ENCODE measurements around the gene KCND3.

The KCND3 gene

GRCh38 chr1:111963985-111964738 lies 25.3 kb downstream of the KCND3 start (continued):
- TF ChIP-seq ZBTB8A (tag by site-specific recombination; IDR thresholded peaks at IDR 0.05), result no peak
- TF ChIP-seq ZNF114 (tag by site-specific recombination; IDR thresholded peaks at IDR 0.05), result no peak
- no peak for TF ChIP-seq ZFP3 (tag by site-specific recombination; IDR thresholded peaks at IDR 0.05; ENCODE audit: low read depth)
- TF ChIP-seq SCRT1 (tag by site-specific recombination; IDR thresholded peaks at IDR 0.05; ENCODE audit: borderline replicate concordance), result no peak

- CTCF ChIA-PET, result no interaction called here
These were observed 27.5 kb downstream of the KCND3 start for GRCh38 chr1:111961773-111962565.

More at GRCh38 chr1:111961773-111962565, 27.5 kb downstream of the KCND3 start:
- Histone ChIP-seq H3K36me3 (ENCODE audit: control insufficient read depth in 2 of 2, insufficient read depth in 1 of 2, low read length in 2 of 2) (no peaks in the 10 kb centered on the region), H3K9me3 (ENCODE audit: control insufficient read depth, insufficient read depth, low read depth, low read length) (no peaks in the 10 kb centered on the region), H3K4me3 (ENCODE audit: low read depth, low read length) (no peak overlapping the region), H3K4me1 (ENCODE audit: control insufficient read depth, insufficient read depth, low read length) (no peaks in the 10 kb centered on the region), H3K27ac (ENCODE audit: extremely low read depth, low read depth, low read length) (no peak overlapping the region)
- TF ChIP-seq, protein P1, sequence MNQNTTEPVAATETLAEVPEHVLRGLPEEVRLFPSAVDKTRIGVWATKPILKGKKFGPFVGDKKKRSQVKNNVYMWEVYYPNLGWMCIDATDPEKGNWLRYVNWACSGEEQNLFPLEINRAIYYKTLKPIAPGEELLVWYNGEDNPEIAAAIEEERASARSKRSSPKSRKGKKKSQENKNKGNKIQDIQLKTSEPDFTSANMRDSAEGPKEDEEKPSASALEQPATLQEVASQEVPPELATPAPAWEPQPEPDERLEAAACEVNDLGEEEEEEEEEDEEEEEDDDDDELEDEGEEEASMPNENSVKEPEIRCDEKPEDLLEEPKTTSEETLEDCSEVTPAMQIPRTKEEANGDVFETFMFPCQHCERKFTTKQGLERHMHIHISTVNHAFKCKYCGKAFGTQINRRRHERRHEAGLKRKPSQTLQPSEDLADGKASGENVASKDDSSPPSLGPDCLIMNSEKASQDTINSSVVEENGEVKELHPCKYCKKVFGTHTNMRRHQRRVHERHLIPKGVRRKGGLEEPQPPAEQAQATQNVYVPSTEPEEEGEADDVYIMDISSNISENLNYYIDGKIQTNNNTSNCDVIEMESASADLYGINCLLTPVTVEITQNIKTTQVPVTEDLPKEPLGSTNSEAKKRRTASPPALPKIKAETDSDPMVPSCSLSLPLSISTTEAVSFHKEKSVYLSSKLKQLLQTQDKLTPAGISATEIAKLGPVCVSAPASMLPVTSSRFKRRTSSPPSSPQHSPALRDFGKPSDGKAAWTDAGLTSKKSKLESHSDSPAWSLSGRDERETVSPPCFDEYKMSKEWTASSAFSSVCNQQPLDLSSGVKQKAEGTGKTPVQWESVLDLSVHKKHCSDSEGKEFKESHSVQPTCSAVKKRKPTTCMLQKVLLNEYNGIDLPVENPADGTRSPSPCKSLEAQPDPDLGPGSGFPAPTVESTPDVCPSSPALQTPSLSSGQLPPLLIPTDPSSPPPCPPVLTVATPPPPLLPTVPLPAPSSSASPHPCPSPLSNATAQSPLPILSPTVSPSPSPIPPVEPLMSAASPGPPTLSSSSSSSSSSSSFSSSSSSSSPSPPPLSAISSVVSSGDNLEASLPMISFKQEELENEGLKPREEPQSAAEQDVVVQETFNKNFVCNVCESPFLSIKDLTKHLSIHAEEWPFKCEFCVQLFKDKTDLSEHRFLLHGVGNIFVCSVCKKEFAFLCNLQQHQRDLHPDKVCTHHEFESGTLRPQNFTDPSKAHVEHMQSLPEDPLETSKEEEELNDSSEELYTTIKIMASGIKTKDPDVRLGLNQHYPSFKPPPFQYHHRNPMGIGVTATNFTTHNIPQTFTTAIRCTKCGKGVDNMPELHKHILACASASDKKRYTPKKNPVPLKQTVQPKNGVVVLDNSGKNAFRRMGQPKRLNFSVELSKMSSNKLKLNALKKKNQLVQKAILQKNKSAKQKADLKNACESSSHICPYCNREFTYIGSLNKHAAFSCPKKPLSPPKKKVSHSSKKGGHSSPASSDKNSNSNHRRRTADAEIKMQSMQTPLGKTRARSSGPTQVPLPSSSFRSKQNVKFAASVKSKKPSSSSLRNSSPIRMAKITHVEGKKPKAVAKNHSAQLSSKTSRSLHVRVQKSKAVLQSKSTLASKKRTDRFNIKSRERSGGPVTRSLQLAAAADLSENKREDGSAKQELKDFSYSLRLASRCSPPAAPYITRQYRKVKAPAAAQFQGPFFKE (tag by site-specific recombination; IDR thresholded peaks at IDR 0.05; ENCODE audit: borderline replicate concordance), result no peak
- TF ChIP-seq ZNF133 (tag by site-specific recombination; IDR thresholded peaks at IDR 0.05) (no peak), AEBP2 (tag by site-specific recombination; IDR thresholded peaks at IDR 0.05; ENCODE audit: borderline replicate concordance) (no peak), ZEB2 (tag by site-specific recombination; IDR thresholded peaks at IDR 0.05) (no peak), ZNF560 (tag by site-specific recombination; IDR thresholded peaks at IDR 0.05; ENCODE audit: borderline replicate concordance) (no peak), ZNF48 (tag by site-specific recombination; IDR thresholded peaks at IDR 0.05) (no peak), ZNF529 (tag by site-specific recombination; IDR thresholded peaks at IDR 0.05; ENCODE audit: insufficient replicate concordance) (no peak), ZSCAN16 (tag by site-specific recombination; IDR thresholded peaks at IDR 0.05) (no peak), ZNF221 (tag by site-specific recombination; IDR thresholded peaks at IDR 0.05; ENCODE audit: borderline replicate concordance) (no peak)
- TF ChIP-seq, protein P2, sequence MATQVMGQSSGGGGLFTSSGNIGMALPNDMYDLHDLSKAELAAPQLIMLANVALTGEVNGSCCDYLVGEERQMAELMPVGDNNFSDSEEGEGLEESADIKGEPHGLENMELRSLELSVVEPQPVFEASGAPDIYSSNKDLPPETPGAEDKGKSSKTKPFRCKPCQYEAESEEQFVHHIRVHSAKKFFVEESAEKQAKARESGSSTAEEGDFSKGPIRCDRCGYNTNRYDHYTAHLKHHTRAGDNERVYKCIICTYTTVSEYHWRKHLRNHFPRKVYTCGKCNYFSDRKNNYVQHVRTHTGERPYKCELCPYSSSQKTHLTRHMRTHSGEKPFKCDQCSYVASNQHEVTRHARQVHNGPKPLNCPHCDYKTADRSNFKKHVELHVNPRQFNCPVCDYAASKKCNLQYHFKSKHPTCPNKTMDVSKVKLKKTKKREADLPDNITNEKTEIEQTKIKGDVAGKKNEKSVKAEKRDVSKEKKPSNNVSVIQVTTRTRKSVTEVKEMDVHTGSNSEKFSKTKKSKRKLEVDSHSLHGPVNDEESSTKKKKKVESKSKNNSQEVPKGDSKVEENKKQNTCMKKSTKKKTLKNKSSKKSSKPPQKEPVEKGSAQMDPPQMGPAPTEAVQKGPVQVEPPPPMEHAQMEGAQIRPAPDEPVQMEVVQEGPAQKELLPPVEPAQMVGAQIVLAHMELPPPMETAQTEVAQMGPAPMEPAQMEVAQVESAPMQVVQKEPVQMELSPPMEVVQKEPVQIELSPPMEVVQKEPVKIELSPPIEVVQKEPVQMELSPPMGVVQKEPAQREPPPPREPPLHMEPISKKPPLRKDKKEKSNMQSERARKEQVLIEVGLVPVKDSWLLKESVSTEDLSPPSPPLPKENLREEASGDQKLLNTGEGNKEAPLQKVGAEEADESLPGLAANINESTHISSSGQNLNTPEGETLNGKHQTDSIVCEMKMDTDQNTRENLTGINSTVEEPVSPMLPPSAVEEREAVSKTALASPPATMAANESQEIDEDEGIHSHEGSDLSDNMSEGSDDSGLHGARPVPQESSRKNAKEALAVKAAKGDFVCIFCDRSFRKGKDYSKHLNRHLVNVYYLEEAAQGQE (tag by site-specific recombination; IDR thresholded peaks at IDR 0.05), result no peak
- TF ChIP-seq, protein P3, sequence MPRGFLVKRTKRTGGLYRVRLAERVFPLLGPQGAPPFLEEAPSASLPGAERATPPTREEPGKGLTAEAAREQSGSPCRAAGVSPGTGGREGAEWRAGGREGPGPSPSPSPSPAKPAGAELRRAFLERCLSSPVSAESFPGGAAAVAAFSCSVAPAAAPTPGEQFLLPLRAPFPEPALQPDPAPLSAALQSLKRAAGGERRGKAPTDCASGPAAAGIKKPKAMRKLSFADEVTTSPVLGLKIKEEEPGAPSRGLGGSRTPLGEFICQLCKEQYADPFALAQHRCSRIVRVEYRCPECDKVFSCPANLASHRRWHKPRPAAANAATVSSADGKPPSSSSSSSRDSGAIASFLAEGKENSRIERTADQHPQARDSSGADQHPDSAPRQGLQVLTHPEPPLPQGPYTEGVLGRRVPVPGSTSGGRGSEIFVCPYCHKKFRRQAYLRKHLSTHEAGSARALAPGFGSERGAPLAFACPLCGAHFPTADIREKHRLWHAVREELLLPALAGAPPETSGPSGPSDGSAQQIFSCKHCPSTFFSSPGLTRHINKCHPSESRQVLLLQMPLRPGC (tag by site-specific recombination; IDR thresholded peaks at IDR 0.05), result no peak
- POLR2A ChIA-PET, result no interaction called here
